ENCODE measurements around the gene TMEM140. TPM values are rescaled to one million over a fixed set of nuclear protein-coding genes. Genes with fewer than 3 reads are reported as not detected.

Gene TMEM140
- total and polyA plus RNA-seq, 9 of the 15 experiments (the other 6 are each of a cell fraction or from before 2014, with no cell fraction given), result 0.03 to 0.82 (median 0.23) TPM

GRCh38 chr7:135160098-135160857 is 12.4 kb downstream of the TMEM140 start (continued):
- TF ChIP-seq, protein P1, sequence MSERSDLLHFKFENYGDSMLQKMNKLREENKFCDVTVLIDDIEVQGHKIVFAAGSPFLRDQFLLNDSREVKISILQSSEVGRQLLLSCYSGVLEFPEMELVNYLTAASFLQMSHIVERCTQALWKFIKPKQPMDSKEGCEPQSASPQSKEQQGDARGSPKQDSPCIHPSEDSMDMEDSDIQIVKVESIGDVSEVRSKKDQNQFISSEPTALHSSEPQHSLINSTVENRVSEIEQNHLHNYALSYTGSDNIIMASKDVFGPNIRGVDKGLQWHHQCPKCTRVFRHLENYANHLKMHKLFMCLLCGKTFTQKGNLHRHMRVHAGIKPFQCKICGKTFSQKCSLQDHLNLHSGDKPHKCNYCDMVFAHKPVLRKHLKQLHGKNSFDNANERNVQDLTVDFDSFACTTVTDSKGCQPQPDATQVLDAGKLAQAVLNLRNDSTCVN (CRISPR knock-in tag; IDR thresholded peaks at IDR 0.05), result peak; percentile 7; the same call in 1 of the 2 replicates
- TF ChIP-seq ERF (CRISPR knock-in tag; IDR thresholded peaks at IDR 0.05), result peak; percentile 29; the same call in 1 of the 2 replicates
- TF ChIP-seq CCNT2 (IDR thresholded peaks at IDR 0.05; ENCODE audit: borderline replicate concordance, extremely low read depth, insufficient read length, low read depth, low read length), result peak; percentile 73
- peak; percentile 75 to 85 for TF ChIP-seq KDM1A (IDR thresholded peaks at IDR 0.05)
- TF ChIP-seq IRF2 (CRISPR knock-in tag; IDR thresholded peaks at IDR 0.05), result no peak
- TF ChIP-seq ZNF592 (IDR thresholded peaks at IDR 0.05), result peak; percentile 95
- no peak for TF ChIP-seq HNRNPUL1 (IDR thresholded peaks at IDR 0.05; ENCODE audit: low read length)
- peak; percentile 83 to 91 for TF ChIP-seq TRIM24 (IDR thresholded peaks at IDR 0.05)
- no peak for TF ChIP-seq ID3 (CRISPR knock-in tag; IDR thresholded peaks at IDR 0.05)
- peak; percentile 88 for TF ChIP-seq ID3 (tag; IDR thresholded peaks at IDR 0.05)
- peak; percentile 98 for TF ChIP-seq ZNF316 (IDR thresholded peaks at IDR 0.05)
- peak; percentile 12; the same call in 1 of the 2 replicates for TF ChIP-seq ZNF445 (CRISPR knock-in tag; IDR thresholded peaks at IDR 0.05; ENCODE audit: low read depth)
- no peak for TF ChIP-seq CHD4 (IDR thresholded peaks at IDR 0.05; ENCODE audit: insufficient read depth, insufficient replicate concordance, low read depth, low read length, poor library complexity, severe bottlenecking)
- TF ChIP-seq ATF7 (IDR thresholded peaks at IDR 0.05), result peak; percentile 64
- peak; percentile 90 for TF ChIP-seq SMARCC2 (IDR thresholded peaks at IDR 0.05; ENCODE audit: low read depth)
- TF ChIP-seq SMARCA5 (IDR thresholded peaks at IDR 0.05), result 0 out of 2 replicates have a peak, but pooled peaks have one; percentile 71
- no peak for TF ChIP-seq MLLT1 (IDR thresholded peaks at IDR 0.05)
- TF ChIP-seq, protein P2, sequence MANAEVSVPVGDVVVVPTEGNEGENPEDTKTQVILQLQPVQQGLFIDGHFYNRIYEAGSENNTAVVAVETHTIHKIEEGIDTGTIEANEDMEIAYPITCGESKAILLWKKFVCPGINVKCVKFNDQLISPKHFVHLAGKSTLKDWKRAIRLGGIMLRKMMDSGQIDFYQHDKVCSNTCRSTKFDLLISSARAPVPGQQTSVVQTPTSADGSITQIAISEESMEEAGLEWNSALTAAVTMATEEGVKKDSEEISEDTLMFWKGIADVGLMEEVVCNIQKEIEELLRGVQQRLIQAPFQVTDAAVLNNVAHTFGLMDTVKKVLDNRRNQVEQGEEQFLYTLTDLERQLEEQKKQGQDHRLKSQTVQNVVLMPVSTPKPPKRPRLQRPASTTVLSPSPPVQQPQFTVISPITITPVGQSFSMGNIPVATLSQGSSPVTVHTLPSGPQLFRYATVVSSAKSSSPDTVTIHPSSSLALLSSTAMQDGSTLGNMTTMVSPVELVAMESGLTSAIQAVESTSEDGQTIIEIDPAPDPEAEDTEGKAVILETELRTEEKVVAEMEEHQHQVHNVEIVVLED (CRISPR knock-in tag; IDR thresholded peaks at IDR 0.05), result peak; percentile 42; the same call in 1 of the 2 replicates
- peak; percentile 94 for TF ChIP-seq DPF2 (IDR thresholded peaks at IDR 0.05)

All from K562 (cell line).